IPS-11a (cell line): Measurements from ENCODE around the gene ZNF814.
"Not testable (repeated sequence)": the region's sequence is repeated elsewhere in the genome, so short reads cannot be mapped to it uniquely, and the experiment has no call there.

Experiments used
- H3K4me3 ChIP-seq: one replicate; pipeline ENCODE4 v1.5.1; 2013; ENCODE audit warnings: low read depth, low read length, control low read depth

The ZNF814 gene

DNA sequence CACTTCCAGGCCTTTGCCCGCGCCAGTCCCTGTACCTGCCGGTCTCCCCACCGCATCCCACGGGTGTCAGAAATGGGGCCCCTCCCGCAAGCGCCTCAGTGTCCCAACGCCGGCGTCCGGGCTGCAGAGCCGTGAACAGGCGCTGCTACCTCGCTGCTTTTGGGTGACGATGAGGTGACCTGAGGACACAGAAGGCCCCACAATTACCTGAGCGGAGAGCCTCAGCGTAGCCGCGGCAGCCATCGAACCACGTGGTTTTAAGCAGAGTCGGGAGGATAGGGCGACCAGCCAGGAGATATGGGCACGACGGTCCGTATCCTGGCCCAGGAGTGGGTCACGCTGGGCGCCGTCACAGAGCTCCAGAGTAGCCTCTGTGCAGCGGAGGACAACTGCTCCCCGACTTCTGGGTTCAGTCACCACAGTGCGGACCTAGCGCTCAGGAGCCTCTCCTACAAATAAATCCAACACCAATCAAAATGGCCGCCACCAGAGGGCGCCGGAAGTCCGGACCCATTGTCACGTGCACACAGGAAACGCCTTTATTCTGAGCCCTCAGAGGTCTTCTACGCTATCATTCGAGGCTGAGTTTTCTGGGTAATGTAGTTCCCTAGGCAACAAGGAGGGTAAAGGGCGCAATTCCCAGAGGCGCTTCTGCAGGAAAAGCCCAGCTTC is at the start of gene ZNF814:
Gene ZNF814 (minus strand): TSS at position 478 of the 672 bp plus-strand sequence. CDS start 235 bp downstream, at position 243.
- peak within 1 kb of the TSS; percentile 85 for H3K4me3 ChIP-seq

DNA sequence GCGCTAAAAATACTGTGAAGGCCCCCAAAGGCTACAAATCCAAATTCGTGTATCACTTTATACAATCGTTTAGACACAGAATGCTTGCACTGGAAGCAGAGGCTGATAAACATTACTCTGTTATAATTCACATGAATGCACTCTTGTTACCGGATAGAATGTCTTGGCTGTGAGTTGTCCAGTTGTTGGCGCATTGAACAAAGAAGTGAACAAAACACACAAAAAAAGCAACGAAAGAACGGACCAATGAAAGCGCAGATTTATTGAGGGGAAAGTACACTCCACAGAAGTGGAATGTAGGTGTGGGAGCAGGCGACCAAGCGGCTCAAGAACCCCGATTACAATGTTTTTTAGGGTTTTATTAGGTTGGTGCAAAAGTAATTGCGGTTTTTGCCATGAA is 46.9 kb upstream of the ZNF814 start:
- no peak overlapping the region for H3K4me3 ChIP-seq

DNA sequence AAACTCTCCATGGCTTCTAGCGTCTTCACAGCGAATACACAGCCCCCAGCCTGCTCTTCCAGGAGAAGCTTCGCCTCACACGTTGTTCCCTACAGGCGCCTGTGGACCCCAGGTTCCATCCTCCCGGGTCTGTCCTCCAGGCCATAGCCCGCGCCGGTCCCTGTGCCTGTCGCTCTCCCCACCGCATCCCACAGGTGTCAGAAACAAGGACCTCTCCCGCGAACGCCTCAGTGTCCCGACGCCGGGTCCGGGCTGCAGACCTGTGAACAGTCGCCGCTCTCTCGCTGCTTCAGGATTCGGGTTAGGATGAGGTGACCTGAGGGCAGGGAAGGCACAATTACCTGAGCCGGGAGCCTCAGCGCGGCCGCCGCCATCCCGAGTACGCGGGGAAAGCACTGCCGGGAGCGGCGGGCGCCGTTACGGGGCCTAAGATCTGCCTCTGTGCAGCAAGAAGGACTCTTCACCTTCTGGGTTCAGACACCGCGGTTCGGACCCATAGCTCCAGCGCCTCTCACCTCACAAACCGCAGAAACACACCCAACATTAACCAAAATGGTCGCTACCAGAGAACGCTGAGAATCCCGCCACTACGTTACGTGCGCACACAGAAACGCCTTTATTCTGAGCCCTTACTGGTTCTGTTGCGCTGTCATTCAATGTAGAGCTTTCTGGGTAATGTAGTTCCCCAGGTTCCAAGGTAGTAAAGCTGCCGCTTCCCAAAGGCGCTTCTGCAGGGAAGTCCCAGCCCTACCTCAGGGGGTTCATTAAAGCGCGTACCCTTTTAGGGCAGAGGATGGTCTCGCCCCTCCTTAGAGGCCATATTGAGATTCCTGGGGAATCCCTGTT is 46.2 kb upstream of the ZNF814 start, which contains the start of gene ZNF418:
Gene ZNF418 (minus strand): TSS at position 583 of the 846 bp plus-strand sequence. CDS start 1,580 bp downstream, outside the sequence.
- peak within 1 kb of the TSS; percentile 73 for H3K4me3 ChIP-seq

DNA sequence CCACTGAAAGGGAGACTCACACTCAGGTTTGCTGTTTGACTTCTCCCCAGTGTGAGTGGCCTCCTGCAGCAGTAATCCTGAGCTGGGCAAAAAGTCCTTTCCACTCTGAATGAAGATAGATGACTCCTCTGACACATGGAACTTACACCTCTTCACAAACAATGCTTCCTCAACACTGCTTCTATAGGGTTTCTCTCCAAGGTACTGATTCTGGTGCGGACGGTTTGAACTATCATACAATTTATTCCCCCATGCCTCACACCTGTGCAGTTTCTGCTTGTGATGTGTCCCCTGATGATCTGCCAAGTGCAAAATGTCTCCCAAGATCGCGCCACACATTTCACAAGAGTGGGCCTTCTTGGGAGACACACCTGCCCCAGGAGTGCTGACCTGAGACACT is 38.8 kb upstream of the ZNF814 start:
- no peak overlapping the region for H3K4me3 ChIP-seq

DNA sequence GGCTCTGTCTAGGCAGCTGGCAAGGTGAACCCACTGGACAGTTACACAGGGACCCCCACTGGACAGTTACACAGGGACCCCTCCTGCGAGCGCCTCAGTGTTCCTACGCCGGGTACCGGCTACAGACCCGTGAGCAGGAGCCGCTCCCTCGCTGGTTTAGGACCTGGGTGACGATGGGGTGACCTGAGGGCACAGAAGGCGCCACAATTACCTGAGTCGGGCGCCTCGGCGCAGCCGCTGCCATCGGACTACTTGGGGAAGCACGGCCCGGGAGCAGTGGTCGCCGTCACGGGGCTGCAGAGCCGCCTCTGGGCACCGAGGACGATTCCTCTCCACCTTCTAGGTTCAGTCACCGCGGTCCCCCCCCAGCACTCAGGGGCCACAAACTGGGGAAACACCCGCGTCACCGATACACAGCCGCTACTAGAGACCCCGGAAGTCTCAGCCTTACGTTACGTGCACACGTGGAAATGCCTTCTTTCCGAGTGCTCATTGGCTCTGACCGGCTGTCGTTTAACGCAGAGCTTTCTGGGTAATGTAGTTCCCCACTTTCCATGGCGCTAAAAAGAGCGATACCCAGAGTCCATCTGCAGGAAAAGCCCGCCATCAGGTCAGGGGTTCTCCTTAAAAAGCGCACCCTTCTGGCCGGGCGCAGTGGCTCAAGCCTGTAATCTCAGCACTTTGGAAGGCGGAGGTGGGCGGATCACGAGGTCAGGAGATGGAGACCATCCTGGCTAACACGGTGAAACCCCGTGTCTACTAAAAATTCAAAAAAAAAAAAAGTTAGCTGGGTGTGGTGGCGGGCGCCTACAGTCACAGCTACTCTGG is 27.5 kb upstream of the ZNF814 start, which contains the start of gene ZNF417:
Gene ZNF417 (minus strand): TSS at position 425 of the 828 bp plus-strand sequence. CDS start 181 bp downstream, at position 244.
- H3K4me3 ChIP-seq, result peak within 1 kb of the TSS; percentile 78

DNA sequence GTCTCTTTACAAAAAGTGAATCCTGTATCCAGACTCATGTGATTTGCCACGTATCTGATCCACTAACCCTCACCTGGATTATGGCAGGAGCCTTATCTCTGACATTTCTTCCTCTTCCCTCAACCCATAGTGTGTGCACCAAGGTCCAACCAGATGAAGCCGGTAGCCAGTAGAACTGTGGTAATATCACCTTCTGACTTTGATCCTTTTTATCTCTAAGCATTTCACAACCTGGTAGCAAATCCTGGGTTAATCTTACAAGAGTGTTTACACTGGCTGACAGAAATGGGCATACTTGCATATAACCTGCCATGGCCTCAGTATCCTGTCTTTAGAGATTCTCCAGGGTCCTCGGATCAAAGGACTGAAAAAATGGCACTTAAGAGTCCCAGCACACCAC is 25.7 kb upstream of the ZNF814 start:
- H3K4me3 ChIP-seq, result no peak overlapping the region

DNA sequence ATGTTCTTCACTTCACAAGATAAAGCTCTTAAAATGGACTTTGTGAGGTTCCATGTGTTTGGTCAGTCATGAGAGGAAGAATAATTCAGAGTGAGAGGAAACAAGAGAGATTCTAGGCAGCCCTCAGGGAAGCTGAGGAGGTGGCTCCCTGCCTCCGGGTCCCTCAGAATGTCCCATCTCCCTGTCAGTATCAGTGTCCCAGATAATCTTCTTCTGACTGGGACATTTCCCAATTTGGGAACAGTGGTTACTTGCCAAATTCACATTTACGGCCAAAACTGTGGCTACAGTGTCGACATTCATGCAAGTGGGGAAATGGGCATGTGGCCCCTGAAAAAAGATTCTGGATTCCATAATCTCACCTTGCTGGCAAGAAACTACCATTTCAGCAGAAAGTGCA is 18.6 kb upstream of the ZNF814 start:
- no peak overlapping the region for H3K4me3 ChIP-seq

DNA sequence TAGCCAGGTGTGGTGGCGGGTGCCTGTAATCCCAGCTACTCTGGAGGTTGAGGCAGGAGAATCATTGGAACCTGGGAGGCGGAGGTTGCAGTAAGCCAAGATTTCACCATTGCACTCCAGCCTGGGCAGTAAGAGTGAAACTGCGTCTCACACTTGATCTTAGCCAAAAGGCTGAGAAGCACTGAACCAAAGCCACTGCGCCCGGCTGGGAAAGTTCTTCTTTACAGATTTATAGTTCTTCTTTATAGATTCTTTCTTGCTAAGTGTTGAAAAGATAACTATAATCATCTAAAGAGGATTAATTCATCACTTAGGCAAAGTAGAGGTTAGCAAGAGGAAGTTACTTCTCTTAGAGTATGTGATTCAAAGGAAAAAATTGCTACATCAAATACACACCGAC is 16.4 kb upstream of the ZNF814 start:
- no peak overlapping the region for H3K4me3 ChIP-seq

DNA sequence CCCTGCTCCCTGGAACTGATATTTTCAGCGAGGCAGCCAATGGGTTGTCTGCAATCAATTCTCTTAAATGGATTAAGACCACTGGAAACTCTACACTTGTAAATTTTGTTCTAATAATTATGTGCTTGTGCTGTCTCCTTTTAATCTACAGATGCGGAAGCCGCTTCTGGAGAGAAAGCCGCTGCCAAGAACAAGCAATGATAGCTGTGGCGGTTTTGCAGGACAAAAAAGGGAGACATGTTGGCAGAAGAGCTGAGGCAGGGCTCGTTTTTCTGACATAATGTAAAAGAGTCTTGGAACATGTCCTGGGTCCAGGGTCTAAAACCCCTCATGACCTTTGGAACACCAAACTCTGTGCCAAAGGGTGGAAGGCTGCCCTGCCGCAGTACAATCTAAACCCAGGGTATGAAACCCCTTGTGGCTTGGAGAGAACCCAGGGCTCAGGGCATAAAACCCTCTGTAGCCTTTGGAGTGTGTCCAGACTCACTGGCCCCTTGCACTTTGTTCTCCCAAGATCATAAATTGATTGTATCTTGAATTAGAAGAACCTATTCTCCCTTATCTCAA is 14.9 kb upstream of the ZNF814 start:
- no peak overlapping the region for H3K4me3 ChIP-seq

DNA sequence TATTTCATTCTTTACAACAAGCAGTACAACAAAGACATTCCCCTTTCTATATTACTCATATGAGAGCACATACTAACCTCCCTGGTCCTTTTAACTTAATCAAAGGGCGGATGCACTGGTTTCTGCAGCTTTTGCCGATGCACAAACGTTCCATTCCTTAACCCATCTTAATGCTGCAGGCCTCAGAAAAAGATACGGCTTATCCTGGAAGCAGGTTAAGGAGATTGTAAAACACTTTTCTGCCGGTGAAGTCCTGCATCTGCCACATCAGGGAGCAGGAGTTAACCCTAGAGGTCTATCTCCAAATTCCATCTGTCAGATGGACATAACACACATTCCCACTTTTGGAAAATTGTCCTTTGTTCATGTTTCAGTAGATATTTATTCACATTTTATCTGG is 11.5 kb upstream of the ZNF814 start:
- no peak overlapping the region for H3K4me3 ChIP-seq

DNA sequence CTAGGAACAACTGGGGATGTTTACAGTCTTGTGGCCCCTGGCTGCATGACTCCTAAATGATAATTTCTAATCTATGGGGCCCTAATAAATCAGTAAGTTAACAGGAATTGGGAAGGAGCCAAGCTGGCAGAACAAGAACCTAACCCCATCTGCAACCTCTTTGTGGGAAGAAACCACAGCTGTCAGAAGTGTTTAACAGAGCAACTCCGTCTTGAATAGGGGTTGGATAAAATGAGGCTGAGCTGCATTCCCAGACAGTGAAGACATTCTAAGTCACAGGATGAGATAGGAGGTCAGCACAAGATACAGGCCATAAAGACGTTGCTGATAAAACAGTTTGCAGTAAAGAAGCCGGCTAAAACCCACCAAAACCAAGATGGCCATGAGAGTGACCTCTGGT is 1.9 kb upstream of the ZNF814 start:
- H3K4me3 ChIP-seq, result not testable (repeated sequence)

DNA sequence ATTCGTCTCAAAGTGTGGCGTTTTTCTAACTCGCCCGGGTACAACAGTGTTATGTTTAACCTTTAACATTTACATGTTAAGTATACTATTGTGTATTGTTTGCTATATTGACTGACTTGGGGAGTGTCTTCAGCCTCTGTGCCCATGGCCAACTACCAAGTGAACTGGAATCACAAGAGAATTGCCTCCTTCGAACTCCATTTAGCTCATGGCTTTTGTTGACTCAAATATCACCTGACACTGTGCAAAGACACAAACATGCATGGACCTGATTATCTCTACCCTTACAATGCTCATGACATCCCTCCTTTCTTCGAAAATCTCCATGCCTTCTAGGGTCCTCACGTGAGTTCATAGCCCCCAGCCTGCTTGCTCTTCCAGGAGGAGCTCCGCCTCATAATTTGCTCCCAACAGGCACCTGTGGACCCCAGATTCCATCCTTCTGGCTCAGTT is 704 bp downstream of the ZNF814 start:
- H3K4me3 ChIP-seq, result peak overlapping the region; percentile 85

DNA sequence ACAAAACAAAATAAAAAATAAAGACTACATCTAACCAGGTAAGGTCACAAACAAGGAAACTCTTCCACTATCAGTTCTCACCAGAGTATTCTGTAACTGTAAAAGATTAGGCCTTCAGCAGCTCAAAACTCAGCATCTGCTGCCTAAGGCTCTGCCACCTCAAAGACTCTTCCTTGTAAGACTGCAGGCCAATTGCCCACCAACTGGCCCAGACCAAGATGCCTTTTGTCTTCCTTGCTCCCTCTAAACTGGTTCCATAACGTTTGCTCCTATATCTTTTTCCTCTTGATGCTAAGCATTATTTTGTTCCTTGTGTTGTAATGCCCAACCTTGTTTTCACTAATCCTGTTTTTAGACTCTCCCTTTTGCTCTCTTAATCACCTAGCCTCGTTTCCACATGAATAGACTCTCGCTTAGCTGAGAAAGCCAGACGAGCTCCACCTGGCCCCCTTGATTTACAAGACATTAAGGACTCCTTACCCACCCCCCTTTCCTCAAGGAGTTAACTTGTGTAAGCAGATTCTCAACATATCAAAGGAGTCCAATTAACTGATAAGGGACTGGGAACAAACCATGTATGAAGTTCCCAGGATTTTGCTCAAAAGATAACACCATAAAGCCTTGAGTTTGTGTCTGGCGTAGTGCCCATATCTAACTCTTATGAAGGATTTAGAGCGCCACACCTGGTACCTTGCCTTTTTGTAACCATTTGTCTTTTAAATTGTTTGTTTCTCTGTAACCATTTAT is 1.5 kb downstream of the ZNF814 start:
- H3K4me3 ChIP-seq, result peak overlapping the region; percentile 85

DNA sequence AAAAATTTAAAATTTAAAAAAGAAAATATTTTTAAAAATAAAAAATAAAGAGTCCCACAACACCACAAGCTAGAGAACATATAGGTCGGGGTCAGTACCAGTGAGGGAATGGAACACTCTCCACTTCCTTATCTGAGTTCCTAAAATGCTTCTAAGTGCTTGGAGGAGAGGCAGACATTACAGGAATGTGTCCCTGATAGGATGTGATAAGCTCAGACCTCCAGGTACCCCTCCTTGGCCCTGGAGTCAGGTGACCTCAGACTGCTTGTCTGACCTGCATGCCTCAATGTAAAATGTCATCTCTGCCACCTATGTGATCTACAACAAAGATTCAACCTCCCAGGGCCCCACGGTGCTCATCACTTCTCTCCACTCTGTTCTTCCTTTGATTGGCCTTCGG is 2.8 kb downstream of the ZNF814 start:
- no peak overlapping the region for H3K4me3 ChIP-seq

DNA sequence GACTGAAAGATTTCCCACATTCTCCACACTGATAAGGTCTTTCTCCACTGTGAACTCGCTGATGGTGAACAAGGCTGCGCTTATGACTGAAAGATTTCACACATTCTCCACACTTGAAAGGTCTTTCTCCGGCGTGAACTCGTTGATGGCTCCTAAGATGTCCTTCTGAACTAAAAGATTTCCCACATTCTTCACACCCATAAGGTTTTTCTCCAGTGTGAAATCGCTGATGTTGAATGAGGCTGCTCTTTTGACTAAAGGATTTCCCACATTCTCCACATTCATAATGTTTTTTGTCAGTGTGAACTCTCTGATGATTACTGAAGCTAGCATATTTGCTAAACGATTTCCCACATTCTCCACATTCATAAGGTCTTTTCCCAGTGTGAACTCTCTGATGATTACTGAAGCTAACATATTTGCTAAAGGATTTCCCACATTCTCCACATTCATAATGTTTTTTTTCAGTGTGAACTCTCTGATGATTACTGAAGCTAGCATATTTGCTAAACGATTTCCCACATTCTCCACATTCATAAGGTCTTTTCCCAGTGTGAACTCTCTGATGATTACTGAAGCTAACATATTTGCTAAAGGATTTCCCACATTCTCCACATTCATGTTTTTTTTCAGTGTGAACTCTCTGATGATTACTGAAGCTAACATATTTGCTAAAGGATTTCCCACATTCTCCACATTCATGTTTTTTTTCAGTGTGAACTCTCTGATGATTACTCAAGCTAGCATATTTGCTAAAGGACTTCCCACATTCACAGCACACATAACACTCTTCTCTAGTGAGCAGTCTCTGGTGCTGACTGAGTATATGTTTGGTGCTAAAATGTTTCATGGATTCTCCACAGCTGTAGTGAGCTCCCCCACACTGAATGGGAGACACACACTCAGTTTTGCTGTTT is 14.7 kb downstream of the ZNF814 start:
- H3K4me3 ChIP-seq, result not testable (repeated sequence)

DNA sequence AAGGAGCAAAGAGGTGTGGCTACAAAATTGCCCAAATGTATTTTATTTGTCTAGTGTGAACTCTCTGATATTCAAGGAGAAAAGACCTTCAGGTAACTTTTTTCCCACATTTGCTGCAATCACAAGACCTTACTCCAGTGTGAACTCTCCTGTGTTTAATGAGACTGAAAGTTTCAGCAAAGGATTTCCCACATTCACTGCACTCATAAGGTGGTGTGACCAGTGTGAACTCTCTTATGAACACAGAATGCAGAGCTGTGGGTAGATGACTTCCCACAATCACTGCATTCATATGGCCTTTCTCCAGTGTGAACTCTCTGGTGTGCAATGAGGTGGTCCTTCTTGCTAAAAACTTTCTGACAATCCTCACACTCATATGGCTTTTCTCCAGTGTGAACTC is 16.4 kb downstream of the ZNF814 start:
- no peak overlapping the region for H3K4me3 ChIP-seq

DNA sequence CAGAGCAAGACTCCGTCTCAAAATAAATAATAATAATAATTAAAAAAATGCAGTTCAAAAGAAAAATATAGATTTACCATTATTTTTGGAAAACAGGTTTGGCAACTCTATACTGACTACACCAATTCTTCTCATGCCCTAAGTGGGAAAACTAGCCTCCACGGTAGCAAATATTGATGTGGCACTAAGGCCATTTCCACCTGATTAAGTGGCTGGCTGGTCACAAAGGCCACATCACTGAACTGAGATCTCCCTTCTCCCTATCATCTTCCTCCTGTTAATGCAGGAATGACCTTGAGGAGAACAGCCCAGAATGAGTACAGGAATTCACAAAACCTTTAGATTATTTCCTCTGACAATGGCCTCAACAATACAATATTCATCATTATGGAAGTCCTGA is 18.6 kb downstream of the ZNF814 start:
- H3K4me3 ChIP-seq, result no peak overlapping the region

DNA sequence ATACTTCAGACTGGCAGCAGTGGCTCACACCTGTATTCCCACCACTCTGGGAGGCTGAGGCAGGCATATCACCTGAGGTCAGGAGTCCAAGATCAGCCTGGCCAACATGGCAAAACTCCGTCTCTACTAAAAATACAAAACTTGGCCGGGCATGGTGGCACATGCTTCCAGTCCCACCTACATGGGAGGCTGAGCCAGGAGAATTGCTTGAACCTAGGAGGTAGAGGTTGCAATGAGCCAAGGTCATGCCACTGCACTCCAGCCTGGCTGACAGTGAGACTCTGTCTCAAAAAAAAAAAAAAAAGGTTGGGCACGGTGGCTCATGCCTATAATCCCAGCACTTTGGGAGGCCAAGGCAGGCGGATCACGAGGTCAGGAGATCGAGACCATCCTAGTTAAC is 19.2 kb downstream of the ZNF814 start:
- not testable (repeated sequence) for H3K4me3 ChIP-seq

DNA sequence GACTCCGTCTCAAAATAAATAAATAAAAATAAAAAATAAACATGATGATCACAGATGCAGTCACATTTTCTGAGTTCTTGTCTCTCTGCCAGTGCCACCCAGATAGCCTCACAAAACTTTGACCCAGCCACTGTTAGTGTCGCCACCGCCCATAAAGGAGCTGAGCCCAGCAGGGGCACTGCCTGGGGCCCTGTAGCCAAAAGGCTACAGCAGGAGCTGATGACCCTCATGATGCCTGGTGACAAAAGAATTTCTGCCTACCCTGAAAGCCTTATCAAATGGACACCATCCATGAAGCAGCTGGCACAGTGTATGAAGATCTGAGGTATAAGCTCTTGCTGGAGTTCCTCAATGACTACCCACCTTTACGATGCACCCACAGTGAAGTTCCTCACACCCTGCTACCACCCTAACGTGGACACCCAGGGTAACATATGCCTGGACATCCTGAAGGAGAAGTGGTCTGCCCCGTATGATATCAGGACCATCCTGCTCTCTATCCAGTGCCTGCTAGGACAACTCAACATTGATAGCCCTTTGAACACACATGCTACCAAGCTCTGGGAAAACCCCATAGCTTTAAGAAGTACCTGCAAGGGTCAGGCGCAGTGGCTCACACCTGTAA is 20.9 kb downstream of the ZNF814 start:
- no peak overlapping the region for H3K4me3 ChIP-seq
